Measurements from ENCODE around the gene ARRB1. TPM values are rescaled to one million over a fixed set of nuclear protein-coding genes. Genes with fewer than 3 reads are reported as not detected.
A peak's percentile ranks its signal among the peaks of the same experiment; 100 is the strongest.

The ARRB1 gene
- total and polyA plus RNA-seq, 9 of the 15 experiments (the other 6 are each of a cell fraction or from before 2014, with no cell fraction given): 6.6 to 45.4 (median 28.5) TPM

- TF ChIP-seq ZNF518B (CRISPR knock-in tag; IDR thresholded peaks at IDR 0.05): no peak
- TF ChIP-seq TBP (optimal IDR thresholded peaks at IDR 0.05; ENCODE audit: low read depth, low read length): no peak
- no peak for TF ChIP-seq POU5F1 (IDR thresholded peaks at IDR 0.05; ENCODE audit: borderline replicate concordance, low read depth, low read length, partially characterized antibody)
- TF ChIP-seq PCBP2 (IDR thresholded peaks at IDR 0.05; ENCODE audit: low read depth, low read length, poor library complexity, severe bottlenecking): no peak
- no peak for TF ChIP-seq KAT2B (IDR thresholded peaks at IDR 0.05; ENCODE audit: low read depth, low read length)
- no peak for TF ChIP-seq ZNF76 (CRISPR knock-in tag; IDR thresholded peaks at IDR 0.05; ENCODE audit: borderline replicate concordance)
- no peak for TF ChIP-seq SP1 (CRISPR knock-in tag; IDR thresholded peaks at IDR 0.05)
- TF ChIP-seq, protein P1, sequence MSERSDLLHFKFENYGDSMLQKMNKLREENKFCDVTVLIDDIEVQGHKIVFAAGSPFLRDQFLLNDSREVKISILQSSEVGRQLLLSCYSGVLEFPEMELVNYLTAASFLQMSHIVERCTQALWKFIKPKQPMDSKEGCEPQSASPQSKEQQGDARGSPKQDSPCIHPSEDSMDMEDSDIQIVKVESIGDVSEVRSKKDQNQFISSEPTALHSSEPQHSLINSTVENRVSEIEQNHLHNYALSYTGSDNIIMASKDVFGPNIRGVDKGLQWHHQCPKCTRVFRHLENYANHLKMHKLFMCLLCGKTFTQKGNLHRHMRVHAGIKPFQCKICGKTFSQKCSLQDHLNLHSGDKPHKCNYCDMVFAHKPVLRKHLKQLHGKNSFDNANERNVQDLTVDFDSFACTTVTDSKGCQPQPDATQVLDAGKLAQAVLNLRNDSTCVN (CRISPR knock-in tag; IDR thresholded peaks at IDR 0.05): no peak
- TF ChIP-seq SPI1 (IDR thresholded peaks at IDR 0.05; ENCODE audit: borderline replicate concordance, low read depth, low read length): no peak
- TF ChIP-seq, protein P2, sequence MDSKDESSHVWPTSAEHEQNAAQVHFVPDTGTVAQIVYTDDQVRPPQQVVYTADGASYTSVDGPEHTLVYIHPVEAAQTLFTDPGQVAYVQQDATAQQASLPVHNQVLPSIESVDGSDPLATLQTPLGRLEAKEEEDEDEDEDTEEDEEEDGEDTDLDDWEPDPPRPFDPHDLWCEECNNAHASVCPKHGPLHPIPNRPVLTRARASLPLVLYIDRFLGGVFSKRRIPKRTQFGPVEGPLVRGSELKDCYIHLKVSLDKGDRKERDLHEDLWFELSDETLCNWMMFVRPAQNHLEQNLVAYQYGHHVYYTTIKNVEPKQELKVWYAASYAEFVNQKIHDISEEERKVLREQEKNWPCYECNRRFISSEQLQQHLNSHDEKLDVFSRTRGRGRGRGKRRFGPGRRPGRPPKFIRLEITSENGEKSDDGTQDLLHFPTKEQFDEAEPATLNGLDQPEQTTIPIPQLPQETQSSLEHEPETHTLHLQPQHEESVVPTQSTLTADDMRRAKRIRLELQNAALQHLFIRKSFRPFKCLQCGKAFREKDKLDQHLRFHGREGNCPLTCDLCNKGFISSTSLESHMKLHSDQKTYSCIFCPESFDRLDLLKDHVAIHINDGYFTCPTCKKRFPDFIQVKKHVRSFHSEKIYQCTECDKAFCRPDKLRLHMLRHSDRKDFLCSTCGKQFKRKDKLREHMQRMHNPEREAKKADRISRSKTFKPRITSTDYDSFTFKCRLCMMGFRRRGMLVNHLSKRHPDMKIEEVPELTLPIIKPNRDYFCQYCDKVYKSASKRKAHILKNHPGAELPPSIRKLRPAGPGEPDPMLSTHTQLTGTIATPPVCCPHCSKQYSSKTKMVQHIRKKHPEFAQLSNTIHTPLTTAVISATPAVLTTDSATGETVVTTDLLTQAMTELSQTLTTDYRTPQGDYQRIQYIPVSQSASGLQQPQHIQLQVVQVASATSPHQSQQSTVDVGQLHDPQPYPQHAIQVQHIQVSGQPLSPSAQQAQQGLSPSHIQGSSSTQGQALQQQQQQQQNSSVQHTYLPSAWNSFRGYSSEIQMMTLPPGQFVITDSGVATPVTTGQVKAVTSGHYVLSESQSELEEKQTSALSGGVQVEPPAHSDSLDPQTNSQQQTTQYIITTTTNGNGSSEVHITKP (IDR thresholded peaks at IDR 0.05; ENCODE audit: partially characterized antibody): no peak
- TF ChIP-seq NELFE (IDR thresholded peaks at IDR 0.05; ENCODE audit: insufficient read depth, insufficient read length): no peak
- peak; percentile 75 for TF ChIP-seq TCF3 (CRISPR knock-in tag; IDR thresholded peaks at IDR 0.05)
- no peak for TF ChIP-seq ELK1 (CRISPR knock-in tag; IDR thresholded peaks at IDR 0.05)
- TF ChIP-seq ELF1 (tag; IDR thresholded peaks at IDR 0.05): no peak
- TF ChIP-seq CBX8 (IDR thresholded peaks at IDR 0.05; ENCODE audit: borderline replicate concordance, extremely low read depth, low read depth, low read length, poor library complexity, severe bottlenecking): no peak
- TF ChIP-seq KLF1 (tag; IDR thresholded peaks at IDR 0.05): no peak
- no peak for TF ChIP-seq RB1 (IDR thresholded peaks at IDR 0.05; ENCODE audit: low read depth)
- no peak for TF ChIP-seq HNRNPUL1 (IDR thresholded peaks at IDR 0.05; ENCODE audit: low read length)
- no peak for TF ChIP-seq NFE2L1 (tag; IDR thresholded peaks at IDR 0.05; ENCODE audit: borderline replicate concordance, low read depth)
These were observed 17.0 kb downstream of the ARRB1 start (continued) for GRCh38 chr11:75334402-75334891.
